GM12801 (cell line): ENCODE results near the gene FXR2.

Experiments
- CTCF ChIP-seq: IDR thresholded peaks from one replicate; pipeline ENCODE4 v1.5.1; 2011; ENCODE audit warnings: control low read depth; ENCODE audit not compliant: insufficient read length; ENCODE audit errors: extremely low read depth

The FXR2 gene

GRCh38 chr17:7634384-7634783 lies 19.7 kb upstream of the FXR2 start:
- TF ChIP-seq CTCF, result no peak

GRCh38 chr17:7633093-7633492 lies 18.4 kb upstream of the FXR2 start:
- no peak for TF ChIP-seq CTCF

- TF ChIP-seq CTCF, result no peak
Measured at GRCh38 chr17:7632492-7632894, 17.8 kb upstream of the FXR2 start.

GRCh38 chr17:7631398-7632380 lies 17.0 kb upstream of the FXR2 start:
- TF ChIP-seq CTCF, result no peak

GRCh38 chr17:7629939-7630571 lies 15.4 kb upstream of the FXR2 start, which contains the start of gene SHBG:
Gene SHBG, plus strand, starts transcription at chr17:7630135. Its CDS starts 38 bp downstream, at chr17:7630173.
- no peak for TF ChIP-seq CTCF

DNA sequence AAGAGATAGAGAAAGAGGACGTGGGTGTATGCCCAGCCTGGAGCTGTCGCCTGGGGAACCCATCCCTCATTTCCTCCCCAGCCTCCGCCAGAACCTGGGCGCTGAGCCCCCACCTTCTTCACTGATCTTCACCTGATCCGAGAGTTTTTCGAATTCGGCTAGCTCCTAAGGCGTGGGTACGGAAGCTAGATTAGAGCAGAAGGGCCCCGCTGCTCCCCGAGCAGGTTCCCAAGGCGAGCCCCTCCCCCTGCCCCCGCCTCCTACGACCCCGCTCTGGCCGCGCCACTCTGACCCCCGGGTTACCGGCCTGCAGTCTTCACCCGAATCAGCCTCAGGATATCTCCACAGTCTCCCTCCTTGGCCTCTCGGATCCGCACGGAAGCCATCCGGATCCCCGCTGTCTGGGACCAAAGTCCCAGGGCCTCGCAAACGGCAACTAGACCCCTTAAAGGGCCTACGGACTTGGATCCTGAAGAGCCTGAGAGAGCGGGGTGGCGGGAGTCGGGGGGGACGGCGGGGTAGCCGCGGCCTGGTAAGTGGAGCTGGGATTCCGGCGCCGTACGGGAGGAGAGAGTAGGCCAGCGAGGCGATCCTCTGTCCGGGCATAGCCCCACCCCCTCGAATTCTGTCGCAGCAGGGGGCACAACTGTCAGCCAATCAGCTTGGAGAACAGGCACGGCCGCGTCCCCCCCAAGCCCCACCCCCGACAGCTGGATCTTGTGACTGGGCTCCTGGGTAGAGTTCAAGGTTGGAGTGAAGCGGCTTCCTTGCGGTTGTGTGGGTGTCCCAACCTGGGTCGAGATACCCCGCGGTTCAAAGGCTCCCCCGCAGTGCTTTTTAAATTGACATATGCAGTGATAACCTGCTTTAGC lies 12.8 kb upstream of the FXR2 start, which contains the start of gene SAT2:
Gene SAT2, minus strand, starts transcription at position 572 of the 872 bp plus-strand sequence. Its CDS starts 186 bp downstream, at position 386.
- no peak for TF ChIP-seq CTCF

- no peak for TF ChIP-seq CTCF
Measured at GRCh38 chr17:7626956-7627249, 12.2 kb upstream of the FXR2 start.
